BE2C (cell line): ENCODE measurements around the gene ARL4A.

ENCODE experiments used
- DNase-seq: peaks from one replicate; pipeline ENCODE4 v3.0.0-alpha.2; 2020
- H3K27me3 ChIP-seq: fragments of 250-450 bp; sonication (Bioruptor Pico); 2 replicates; pipeline ENCODE4 v1.5.1; 2020; ENCODE audit warnings: mild to moderate bottlenecking
- H3K36me3 ChIP-seq: fragments of 250-450 bp; sonication (Bioruptor Pico); 2 replicates; pipeline ENCODE4 v1.5.1; 2020; ENCODE audit warnings: mild to moderate bottlenecking
- H3K4me1 ChIP-seq: fragments of 250-450 bp; sonication (Bioruptor Pico); 2 replicates; pipeline ENCODE4 v1.5.1; 2020
- H3K4me3 ChIP-seq: 2 replicates; pipeline ENCODE4 v1.5.1; 2011; ENCODE audit warnings: low read depth, low read length
- H3K9me3 ChIP-seq: fragments of 250-450 bp; sonication (Bioruptor Pico); 2 replicates; pipeline ENCODE4 v1.5.1; 2020
- TF ChIP-seq, protein P1 (sequence below): IDR thresholded peaks from 2 replicates; pipeline ENCODE4 v1.5.1; 2012; ENCODE audit warnings: mild to moderate bottlenecking, low read depth, low read length

The ARL4A gene

DNA sequence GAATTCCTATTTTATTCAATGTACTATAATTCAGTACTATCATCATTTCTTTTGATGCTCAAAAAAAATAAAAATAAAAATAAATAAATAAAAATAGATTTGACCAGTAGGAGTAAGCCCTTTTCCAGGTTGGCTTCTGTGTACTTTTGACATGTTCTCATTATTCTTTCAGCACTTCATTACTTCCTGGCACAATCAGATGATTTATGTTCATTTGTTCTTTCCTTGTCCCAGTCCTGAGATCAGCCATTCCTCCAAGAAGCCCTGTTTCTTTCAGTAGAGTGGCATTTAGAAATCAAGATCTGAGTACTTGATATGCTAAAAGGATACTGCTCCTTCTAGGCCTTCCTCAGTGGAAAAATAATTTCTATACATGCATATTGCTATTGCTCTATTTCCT, 20.9 kb downstream of the ARL4A start:
- no peak for DNase-seq
- Histone ChIP-seq H3K36me3 (no peaks in the 10 kb centered on the region), H3K4me1 (no peaks in the 10 kb centered on the region), H3K27me3 (no peaks in the 10 kb centered on the region), H3K9me3 (no peaks in the 10 kb centered on the region), H3K4me3 (no peak overlapping the region)
- TF ChIP-seq, protein P1, sequence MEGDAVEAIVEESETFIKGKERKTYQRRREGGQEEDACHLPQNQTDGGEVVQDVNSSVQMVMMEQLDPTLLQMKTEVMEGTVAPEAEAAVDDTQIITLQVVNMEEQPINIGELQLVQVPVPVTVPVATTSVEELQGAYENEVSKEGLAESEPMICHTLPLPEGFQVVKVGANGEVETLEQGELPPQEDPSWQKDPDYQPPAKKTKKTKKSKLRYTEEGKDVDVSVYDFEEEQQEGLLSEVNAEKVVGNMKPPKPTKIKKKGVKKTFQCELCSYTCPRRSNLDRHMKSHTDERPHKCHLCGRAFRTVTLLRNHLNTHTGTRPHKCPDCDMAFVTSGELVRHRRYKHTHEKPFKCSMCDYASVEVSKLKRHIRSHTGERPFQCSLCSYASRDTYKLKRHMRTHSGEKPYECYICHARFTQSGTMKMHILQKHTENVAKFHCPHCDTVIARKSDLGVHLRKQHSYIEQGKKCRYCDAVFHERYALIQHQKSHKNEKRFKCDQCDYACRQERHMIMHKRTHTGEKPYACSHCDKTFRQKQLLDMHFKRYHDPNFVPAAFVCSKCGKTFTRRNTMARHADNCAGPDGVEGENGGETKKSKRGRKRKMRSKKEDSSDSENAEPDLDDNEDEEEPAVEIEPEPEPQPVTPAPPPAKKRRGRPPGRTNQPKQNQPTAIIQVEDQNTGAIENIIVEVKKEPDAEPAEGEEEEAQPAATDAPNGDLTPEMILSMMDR: no peak

DNA sequence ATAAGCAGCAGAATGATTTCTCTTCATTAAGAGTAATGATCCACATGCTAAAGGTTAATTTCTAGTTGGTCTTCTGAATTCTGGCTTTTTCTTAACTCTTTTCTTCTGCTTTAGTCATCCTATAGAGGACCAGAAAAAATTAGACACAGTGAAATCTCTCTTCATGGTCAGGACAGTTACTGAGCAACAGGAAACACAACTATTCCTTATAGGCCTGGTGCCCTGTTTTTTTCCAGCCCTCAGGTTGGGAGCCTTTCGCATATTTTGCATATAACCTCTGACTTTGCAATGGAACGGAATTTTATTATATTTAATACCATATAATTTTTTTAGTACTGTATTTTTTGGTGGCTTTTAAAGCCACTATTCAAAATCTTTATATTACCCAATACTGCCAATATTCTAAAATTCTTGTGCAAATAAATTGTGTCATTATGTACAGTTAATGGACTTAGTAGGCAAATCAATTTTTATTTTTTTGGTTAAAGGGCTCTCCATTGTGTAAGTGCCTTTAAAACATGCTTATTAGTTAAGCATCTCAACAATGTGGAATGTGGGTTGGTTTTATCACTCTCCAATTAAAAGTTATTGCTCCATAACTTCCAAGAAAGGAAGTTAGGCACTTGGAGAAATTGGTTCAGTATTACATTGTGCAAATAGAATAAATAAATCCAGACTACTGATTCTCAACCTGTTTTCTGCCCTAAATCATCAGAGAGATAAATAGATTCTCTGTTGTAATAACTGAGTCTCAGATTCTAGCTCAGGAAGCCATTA, 22.5 kb downstream of the ARL4A start:
- TF ChIP-seq, protein P1: no peak
- no peaks in the 10 kb centered on the region for H3K27me3 ChIP-seq
- H3K9me3 ChIP-seq: no peaks in the 10 kb centered on the region
- H3K36me3 ChIP-seq: no peaks in the 10 kb centered on the region
- H3K4me1 ChIP-seq: no peaks in the 10 kb centered on the region
- DNase-seq: no peak
- no peak overlapping the region for H3K4me3 ChIP-seq

DNA sequence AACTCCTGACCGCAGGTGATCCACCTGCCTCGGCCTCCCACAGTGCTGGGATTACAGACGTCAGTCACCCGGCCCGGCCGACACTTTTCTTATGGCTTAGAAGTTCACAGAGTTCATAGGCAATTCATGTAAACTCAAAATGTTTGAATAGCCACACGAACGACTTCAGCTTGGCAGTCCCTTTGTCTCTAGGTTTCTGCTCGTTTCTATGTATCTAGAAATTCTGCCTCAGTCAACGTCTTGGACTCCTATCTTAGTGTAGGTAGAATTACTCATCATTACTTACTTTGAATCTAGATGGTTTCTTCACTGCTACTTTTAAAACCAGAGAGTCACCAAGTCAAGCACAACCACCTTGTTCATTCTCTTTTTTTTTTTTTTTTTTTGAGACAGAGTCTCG, 23.7 kb downstream of the ARL4A start:
- no peaks in the 10 kb centered on the region for H3K27me3 ChIP-seq
- no peak for DNase-seq
- no peaks in the 10 kb centered on the region for H3K9me3 ChIP-seq
- H3K4me1 ChIP-seq: no peaks in the 10 kb centered on the region
- H3K36me3 ChIP-seq: no peaks in the 10 kb centered on the region
- no peak overlapping the region for H3K4me3 ChIP-seq
- TF ChIP-seq, protein P1: no peak

DNA sequence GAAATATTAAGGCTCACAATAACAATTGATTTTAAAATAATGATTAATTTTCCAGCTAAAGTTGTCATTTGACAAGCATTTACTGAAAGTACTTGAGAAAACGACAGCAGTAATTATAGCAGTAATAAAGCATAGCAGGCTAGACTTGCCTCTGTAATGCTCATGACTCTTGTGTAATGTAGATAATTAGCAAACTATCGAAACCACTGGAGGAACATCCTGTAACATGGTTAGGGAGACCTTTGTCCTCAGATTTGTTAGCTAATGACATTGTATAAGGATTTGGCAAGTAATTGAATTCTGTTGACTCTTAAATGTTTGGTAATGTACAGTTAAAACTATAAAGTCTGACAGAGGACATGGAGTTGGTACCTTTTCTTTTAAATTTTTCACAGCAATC, 24.8 kb downstream of the ARL4A start:
- no peak for DNase-seq
- Histone ChIP-seq H3K4me1 (no peaks in the 10 kb centered on the region), H3K4me3 (no peak overlapping the region), H3K9me3 (no peaks in the 10 kb centered on the region), H3K27me3 (no peaks in the 10 kb centered on the region), H3K36me3 (no peaks in the 10 kb centered on the region)
- TF ChIP-seq, protein P1: no peak

DNA sequence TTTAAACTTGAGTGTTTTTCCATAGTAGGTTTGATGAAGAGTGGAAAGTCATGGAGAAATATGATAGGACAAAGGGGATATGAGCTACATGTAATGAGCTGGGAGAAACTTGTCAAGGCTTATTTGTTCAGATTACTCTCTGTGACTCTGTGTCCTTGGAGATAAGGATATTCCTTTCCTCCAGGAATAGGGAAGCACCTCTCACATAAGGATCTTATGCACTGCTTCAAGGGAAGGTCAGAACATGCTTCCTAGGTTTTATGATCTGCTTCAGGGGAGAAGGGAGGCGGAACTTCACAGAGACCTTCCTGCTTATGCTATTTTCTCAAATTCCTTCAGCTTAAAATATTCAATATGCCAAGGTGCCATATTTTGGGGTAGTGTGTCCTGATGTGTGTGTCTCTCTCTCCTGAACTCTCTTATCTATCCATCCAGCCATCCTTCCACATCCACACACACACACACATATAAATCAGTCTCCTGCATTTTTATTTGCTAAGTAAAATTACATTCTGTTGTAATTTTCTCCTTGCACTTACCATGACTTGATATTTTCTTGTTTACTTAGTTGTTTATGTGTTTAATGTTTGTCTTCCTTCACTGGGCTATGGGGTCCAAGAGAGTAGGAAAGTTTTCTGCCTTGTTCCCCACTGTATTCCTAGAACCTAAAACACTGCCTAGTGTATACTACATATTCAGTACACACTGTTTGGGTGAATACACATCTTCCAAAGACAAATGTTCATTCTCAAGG, 26.4 kb downstream of the ARL4A start:
- H3K27me3 ChIP-seq: no peaks in the 10 kb centered on the region
- H3K9me3 ChIP-seq: no peaks in the 10 kb centered on the region
- DNase-seq: no peak
- no peaks in the 10 kb centered on the region for H3K36me3 ChIP-seq
- no peak overlapping the region for H3K4me3 ChIP-seq
- no peaks in the 10 kb centered on the region for H3K4me1 ChIP-seq
- TF ChIP-seq, protein P1: no peak

DNA sequence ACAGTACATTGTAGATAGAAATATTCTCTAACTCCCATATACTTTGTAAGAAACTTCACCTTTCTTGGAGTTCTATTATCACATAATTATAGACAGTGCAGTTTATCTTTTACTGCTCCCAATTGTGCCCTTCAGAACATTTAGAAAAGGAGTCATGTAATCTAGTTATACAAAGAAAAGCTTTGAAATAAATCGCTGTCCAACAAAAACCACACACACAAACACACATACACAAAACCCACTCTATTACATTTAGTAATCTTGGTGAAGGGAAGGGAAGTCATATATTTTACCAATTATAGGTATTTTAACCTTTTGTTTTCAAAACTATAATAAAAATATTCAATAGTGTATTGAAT, 26.9 kb downstream of the ARL4A start:
- Histone ChIP-seq H3K36me3 (no peaks in the 10 kb centered on the region), H3K27me3 (no peaks in the 10 kb centered on the region), H3K9me3 (no peaks in the 10 kb centered on the region), H3K4me1 (no peaks in the 10 kb centered on the region), H3K4me3 (no peak overlapping the region)
- TF ChIP-seq, protein P1: no peak
- no peak for DNase-seq
